Uterus (tissue), 4 donors: ENCODE measurements around the gene EPHX1. TPM values are rescaled to one million over a fixed set of nuclear protein-coding genes. Genes with fewer than 3 reads are reported as not detected.

Experiments
- DNase-seq, 2 donors: peaks; one replicate each; pipeline ENCODE4 v3.0.0-alpha.2; 2019 to 2020
- H3K27ac ChIP-seq, 2 donors: fragments of 200-600 bp; sonication (generic); 1 replicate in 1 of 2; 2 replicates in 1 of 2; pipeline ENCODE4 v1.5.1; 2016 to 2018
- H3K27me3 ChIP-seq, 2 donors: fragments of 200-600 bp; sonication (generic); one replicate each; pipeline ENCODE4 v1.5.1; 2018 to 2019; ENCODE audit warnings: control low read depth in 1 of 2
- H3K36me3 ChIP-seq, 2 donors: fragments of 200-600 bp; sonication (generic); one replicate each; pipeline ENCODE4 v1.5.1; 2019; ENCODE audit warnings: control low read depth in 1 of 2
- H3K4me1 ChIP-seq, 2 donors: fragments of 200-600 bp; sonication (generic); one replicate each; pipeline ENCODE4 v1.5.1; 2018 to 2019; ENCODE audit warnings: control low read depth in 1 of 2
- H3K4me3 ChIP-seq, 2 donors: fragments of 200-600 bp; sonication (generic); 1 replicate in 1 of 2; 2 replicates in 1 of 2; pipeline ENCODE4 v1.5.1; 2018 to 2019; ENCODE audit warnings: mild to moderate bottlenecking in 1 of 2
- H3K9me3 ChIP-seq, 2 donors: fragments of 200-600 bp; sonication (generic); one replicate each; pipeline ENCODE4 v1.5.1; 2019; ENCODE audit warnings: control low read depth in 1 of 2
- CTCF ChIP-seq, 4 experiments: fragments of 200-600 bp in 2 of 4; fragments of 450-650 bp in 2 of 4; sonication (generic) in 2 of 4; IDR thresholded peaks; one replicate each; pipeline ENCODE4 v1.5.1; 2016 to 2019; ENCODE audit warnings: antibody characterized with exemption in 4 of 4, mild to moderate bottlenecking in 2 of 4, moderate library complexity in 1 of 4
- POLR2A ChIP-seq, 2 donors: fragments of 450-650 bp; IDR thresholded peaks; one replicate each; pipeline ENCODE4 v1.6.1; 2016; ENCODE audit warnings: antibody characterized with exemption in 2 of 2, mild to moderate bottlenecking in 1 of 2, moderate library complexity in 1 of 2
- intact Hi-C: fragments of 100-400 bp; cut with DNase I; formaldehyde crosslinking; loops from one replicate; pipeline ENCODE4 v1.15.1; 2023; ENCODE audit warnings: low total_unique reads
- total RNA-seq, 4 donors: library from RNA; depleted of rRNA in 3 of 4; stranded (reverse); fragments of >200 nt in 3 of 4; gene quantifications; one replicate each; pipeline versions ENCODE4 v1.1.0 to v1.2.4, GENCODE V29; 2014 to 2023
- donor health status: DM: yes; HTN: yes; CAD: no.

The EPHX1 gene
- total RNA-seq, 4 donors from 2014 or later = 51.2 to 156 (median 55.3) TPM

GRCh38 chr1:225874431-225874830 lies 64.5 kb downstream of the EPHX1 start:
- Histone ChIP-seq H3K27me3 (no peaks in the 10 kb centered on the region), H3K27ac (no peak overlapping the region), H3K4me3 (no peak overlapping the region), H3K36me3 (no peaks in the 10 kb centered on the region), H3K9me3 (no peaks in the 10 kb centered on the region), H3K4me1 (peaks cover 0 to 16% of the 10 kb centered on the region in 2 donors)
- TF ChIP-seq POLR2A (IDR thresholded peaks at IDR 0.05) = no peak
- no peak for TF ChIP-seq CTCF (IDR thresholded peaks at IDR 0.05)
- no peak for DNase-seq
- intact Hi-C loops = no loop called here

- no peak for DNase-seq
- H3K27me3 ChIP-seq = no peaks in the 10 kb centered on the region
- no peaks in the 10 kb centered on the region for H3K9me3 ChIP-seq
- no peak overlapping the region for H3K4me3 ChIP-seq
- no peak overlapping the region for H3K27ac ChIP-seq
- no peaks in the 10 kb centered on the region for H3K36me3 ChIP-seq
- H3K4me1 ChIP-seq = peaks cover 0 to 24% of the 10 kb centered on the region in 2 donors
- no peak for TF ChIP-seq POLR2A (IDR thresholded peaks at IDR 0.05)
- TF ChIP-seq CTCF (IDR thresholded peaks at IDR 0.05) = no peak
- intact Hi-C loops = no loop called here
Measured at GRCh38 chr1:225875044-225875815, 65.3 kb downstream of the EPHX1 start.

- H3K4me1 ChIP-seq = peaks cover 0 to 28% of the 10 kb centered on the region in 2 donors
- DNase-seq = no peak
Measured at GRCh38 chr1:225876900-225877510, 67.1 kb downstream of the EPHX1 start.

GRCh38 chr1:225877580-225877979 lies 67.7 kb downstream of the EPHX1 start:
- Histone ChIP-seq H3K27me3 (no peaks in the 10 kb centered on the region), H3K9me3 (no peaks in the 10 kb centered on the region), H3K4me3 (no peak overlapping the region), H3K36me3 (no peaks in the 10 kb centered on the region), H3K27ac (peak overlapping the region; percentile 14 to 56), H3K4me1 (peaks cover 0 to 28% of the 10 kb centered on the region in 2 donors)
- peak; percentile 61 for DNase-seq
- intact Hi-C loops = no loop called here
- TF ChIP-seq POLR2A (IDR thresholded peaks at IDR 0.05) = no peak
- peak in 3 of 4 experiments; percentile 25 to 51 (median 37) for TF ChIP-seq CTCF (IDR thresholded peaks at IDR 0.05)

More at GRCh38 chr1:225876900-225877510, 67.1 kb downstream of the EPHX1 start:
- H3K9me3 ChIP-seq = no peaks in the 10 kb centered on the region
- H3K27ac ChIP-seq = peak overlapping the region; percentile 14 to 56
- H3K27me3 ChIP-seq = no peaks in the 10 kb centered on the region
- no peaks in the 10 kb centered on the region for H3K36me3 ChIP-seq
- TF ChIP-seq POLR2A (IDR thresholded peaks at IDR 0.05) (no peak), CTCF (IDR thresholded peaks at IDR 0.05) (no peak)
- H3K4me3 ChIP-seq = no peak overlapping the region
- intact Hi-C loops = no loop called here

GRCh38 chr1:225878282-225878681 lies 68.4 kb downstream of the EPHX1 start:
- intact Hi-C loops = no loop called here
- H3K36me3 ChIP-seq = no peaks in the 10 kb centered on the region
- TF ChIP-seq CTCF (IDR thresholded peaks at IDR 0.05) (no peak), POLR2A (IDR thresholded peaks at IDR 0.05) (no peak)
- no peak for DNase-seq
- H3K27ac ChIP-seq = peak overlapping the region; percentile 14 to 56
- H3K27me3 ChIP-seq = no peaks in the 10 kb centered on the region
- H3K9me3 ChIP-seq = no peaks in the 10 kb centered on the region
- no peak overlapping the region for H3K4me3 ChIP-seq
- H3K4me1 ChIP-seq = peaks cover 0 to 28% of the 10 kb centered on the region in 2 donors
